ENCODE data around the gene LMOD3. TPM values are rescaled to one million over a fixed set of nuclear protein-coding genes. Genes with fewer than 3 reads are reported as not detected.
A peak's percentile ranks its signal among the peaks of the same experiment; 100 is the strongest.

The LMOD3 gene
- total and polyA plus RNA-seq, 9 of the 15 experiments (the other 6 are each of a cell fraction or from before 2014, with no cell fraction given) = 0.03 TPM; not detected in 8

DNA sequence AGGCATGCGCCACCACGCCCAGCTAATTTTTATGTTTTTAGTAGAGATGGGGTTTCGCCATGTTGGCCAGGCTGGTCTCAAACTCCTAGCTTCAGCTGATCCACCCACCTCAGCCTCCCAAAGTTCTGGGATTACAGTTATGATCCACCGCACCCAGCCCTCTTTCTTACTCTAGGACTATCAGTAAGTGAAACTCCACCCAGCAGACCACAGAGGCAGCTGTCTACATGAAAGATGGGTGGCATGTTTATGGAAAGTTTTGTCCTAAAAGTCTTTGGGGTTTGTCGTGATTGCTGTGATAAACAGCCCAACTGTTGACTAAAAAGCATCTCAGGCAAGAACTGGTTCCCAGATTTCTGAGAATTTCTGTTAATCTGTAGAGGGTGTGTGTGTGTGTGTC is 26.8 kb downstream of the LMOD3 start (continued):
- TF ChIP-seq ZNF407 (IDR thresholded peaks at IDR 0.05; ENCODE audit: low read depth) (no peak), PCBP1 (IDR thresholded peaks at IDR 0.05; ENCODE audit: low read depth, low read length, poor library complexity, severe bottlenecking) (no peak), SIN3A (IDR thresholded peaks at IDR 0.05; ENCODE audit: borderline replicate concordance in 2 of 2, control insufficient read depth in 1 of 2, low read depth in 2 of 2, low read length in 2 of 2) (no peak), RBBP5 (IDR thresholded peaks at IDR 0.05; ENCODE audit: borderline replicate concordance, insufficient read depth, low read length, poor library complexity, severe bottlenecking) (no peak), RBM34 (IDR thresholded peaks at IDR 0.05; ENCODE audit: borderline replicate concordance, insufficient read depth, low read length) (no peak), ZMIZ1 (IDR thresholded peaks at IDR 0.05; ENCODE audit: low read depth in 2 of 2, low read length in 2 of 2) (no peak), MAFF (IDR thresholded peaks at IDR 0.05; ENCODE audit: low read length) (no peak), MEIS2 (IDR thresholded peaks at IDR 0.05; ENCODE audit: partially characterized antibody) (peak; percentile 97), FOXJ2 (tag; IDR thresholded peaks at IDR 0.05) (peak; percentile 67), DMBX1 (CRISPR knock-in tag; IDR thresholded peaks at IDR 0.05; ENCODE audit: borderline replicate concordance) (no peak), RNF2 (IDR thresholded peaks at IDR 0.05) (no peak), CREM (IDR thresholded peaks at IDR 0.05; ENCODE audit: low read depth) (no peak), ZNF3 (CRISPR knock-in tag; IDR thresholded peaks at IDR 0.05) (no peak), ZNF589 (CRISPR knock-in tag; IDR thresholded peaks at IDR 0.05; ENCODE audit: low read depth) (no peak), ZNF239 (CRISPR knock-in tag; IDR thresholded peaks at IDR 0.05) (no peak), STAT5A (IDR thresholded peaks at IDR 0.05; ENCODE audit: borderline replicate concordance, low read length) (peak; percentile 27; the same call in 1 of the 2 replicates)

All from K562 (cell line).